GM12872 (cell line): ENCODE results near the gene POU6F2.
A peak's percentile ranks its signal among the peaks of the same experiment; 100 is the strongest.

Experiments
- TF ChIP-seq, protein P1 (sequence below): IDR thresholded peaks from 3 replicates; pipeline ENCODE4 v1.5.1; 2011; ENCODE audit warnings: low read depth, mild to moderate bottlenecking, low read length, moderate library complexity; ENCODE audit not compliant: insufficient read depth

POU6F2 gene

DNA sequence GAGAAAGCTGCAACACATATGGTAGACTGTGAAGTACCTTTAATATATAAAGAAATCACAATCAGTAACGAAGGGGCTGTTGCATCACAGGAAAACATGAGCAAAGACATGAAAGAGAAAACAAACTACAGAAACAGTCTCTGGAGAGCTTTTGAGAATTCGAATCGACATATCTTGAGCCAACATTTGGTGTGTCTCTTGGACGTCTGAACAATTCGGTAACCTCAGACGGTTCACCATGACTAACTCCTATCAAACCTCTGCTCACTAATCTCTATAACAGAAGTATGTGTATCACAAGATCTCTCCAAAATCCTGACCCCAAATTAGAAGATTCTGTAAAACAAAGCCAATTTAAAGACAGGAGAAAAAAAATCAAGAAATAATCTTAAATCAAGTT lies 326.5 kb downstream of the POU6F2 start:
- TF ChIP-seq, protein P1, sequence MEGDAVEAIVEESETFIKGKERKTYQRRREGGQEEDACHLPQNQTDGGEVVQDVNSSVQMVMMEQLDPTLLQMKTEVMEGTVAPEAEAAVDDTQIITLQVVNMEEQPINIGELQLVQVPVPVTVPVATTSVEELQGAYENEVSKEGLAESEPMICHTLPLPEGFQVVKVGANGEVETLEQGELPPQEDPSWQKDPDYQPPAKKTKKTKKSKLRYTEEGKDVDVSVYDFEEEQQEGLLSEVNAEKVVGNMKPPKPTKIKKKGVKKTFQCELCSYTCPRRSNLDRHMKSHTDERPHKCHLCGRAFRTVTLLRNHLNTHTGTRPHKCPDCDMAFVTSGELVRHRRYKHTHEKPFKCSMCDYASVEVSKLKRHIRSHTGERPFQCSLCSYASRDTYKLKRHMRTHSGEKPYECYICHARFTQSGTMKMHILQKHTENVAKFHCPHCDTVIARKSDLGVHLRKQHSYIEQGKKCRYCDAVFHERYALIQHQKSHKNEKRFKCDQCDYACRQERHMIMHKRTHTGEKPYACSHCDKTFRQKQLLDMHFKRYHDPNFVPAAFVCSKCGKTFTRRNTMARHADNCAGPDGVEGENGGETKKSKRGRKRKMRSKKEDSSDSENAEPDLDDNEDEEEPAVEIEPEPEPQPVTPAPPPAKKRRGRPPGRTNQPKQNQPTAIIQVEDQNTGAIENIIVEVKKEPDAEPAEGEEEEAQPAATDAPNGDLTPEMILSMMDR = no peak

DNA sequence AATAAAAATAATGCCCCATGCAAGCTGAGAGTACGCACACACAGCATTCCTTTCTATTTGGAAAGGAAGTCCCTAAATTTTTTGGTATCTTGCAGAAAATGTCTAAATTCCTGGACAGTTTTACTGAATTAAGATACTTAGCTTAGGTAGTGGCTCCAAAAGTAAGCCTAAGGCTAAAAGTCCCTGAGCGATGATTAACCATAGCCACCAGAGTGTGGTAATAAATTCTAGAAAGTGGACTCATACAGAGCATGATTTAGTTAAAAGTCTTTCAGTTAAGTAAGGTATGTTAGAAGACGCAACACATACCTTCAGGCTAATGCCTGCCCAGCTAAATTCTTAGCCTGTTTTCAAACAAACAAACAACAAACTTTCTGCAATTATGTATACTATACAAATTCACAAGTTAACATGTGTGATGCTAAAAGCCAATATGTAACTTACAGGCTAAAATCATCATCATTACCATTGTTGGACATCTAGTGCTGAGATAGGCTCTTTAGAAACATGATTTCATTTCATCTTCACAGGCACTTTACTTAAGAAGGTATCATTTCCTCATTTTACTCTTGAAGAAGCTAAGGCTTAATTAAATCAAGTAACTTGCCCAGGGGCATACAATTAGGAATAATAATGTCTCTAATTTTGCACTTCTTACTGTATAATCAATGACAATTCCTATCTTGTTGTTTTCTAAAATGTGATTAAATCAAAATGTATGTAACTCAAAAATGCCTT lies 327.1 kb downstream of the POU6F2 start:
- TF ChIP-seq, protein P1 = no peak

DNA sequence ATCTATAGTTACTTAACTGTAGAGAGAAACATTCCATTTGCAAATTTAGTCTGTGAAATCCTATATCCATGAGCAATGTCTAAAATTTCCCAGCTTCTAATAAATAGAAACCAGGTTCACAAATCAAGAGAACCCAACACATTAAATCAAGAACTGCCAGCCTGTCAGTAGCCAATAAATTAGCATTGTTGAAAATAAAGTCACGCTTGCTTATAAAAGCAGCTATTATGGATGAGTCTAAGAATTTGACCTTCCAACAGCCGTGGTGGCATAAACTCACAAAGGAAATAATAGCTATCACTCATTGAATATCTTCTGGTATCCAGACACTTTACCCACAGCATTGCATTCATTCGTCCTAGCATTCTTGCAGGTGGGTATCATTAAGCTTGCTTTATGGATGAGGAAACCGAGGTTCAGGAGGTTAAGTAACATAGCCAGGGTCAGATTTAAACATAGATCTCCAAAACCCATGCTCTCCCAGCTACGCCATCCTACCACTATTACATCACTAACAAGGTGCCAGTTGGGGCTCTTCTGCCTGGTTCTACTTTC lies 328.4 kb downstream of the POU6F2 start:
- TF ChIP-seq, protein P1 = no peak

DNA sequence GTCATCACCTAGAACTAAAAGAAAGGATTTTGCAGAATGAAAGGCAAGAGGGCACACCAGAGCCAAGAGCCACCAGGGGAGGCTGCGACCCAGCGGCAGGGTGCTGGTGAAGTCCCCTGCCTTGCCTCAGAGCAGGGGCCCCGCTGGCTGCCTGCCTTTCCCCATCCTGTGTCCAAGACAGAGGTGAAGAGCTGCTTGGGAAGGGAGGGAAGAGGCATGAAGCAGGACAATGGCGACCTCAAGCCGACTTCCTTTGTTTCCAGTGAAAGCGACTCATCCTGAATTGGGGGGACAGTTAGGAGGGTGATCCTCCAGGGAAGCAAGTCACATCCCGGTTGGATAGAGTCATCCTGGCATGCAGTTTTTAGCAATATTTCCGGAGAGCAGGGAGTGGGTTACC lies 333.0 kb downstream of the POU6F2 start:
- TF ChIP-seq, protein P1 = 0 out of 3 replicates have a peak, but pooled peaks have one; percentile 11

DNA sequence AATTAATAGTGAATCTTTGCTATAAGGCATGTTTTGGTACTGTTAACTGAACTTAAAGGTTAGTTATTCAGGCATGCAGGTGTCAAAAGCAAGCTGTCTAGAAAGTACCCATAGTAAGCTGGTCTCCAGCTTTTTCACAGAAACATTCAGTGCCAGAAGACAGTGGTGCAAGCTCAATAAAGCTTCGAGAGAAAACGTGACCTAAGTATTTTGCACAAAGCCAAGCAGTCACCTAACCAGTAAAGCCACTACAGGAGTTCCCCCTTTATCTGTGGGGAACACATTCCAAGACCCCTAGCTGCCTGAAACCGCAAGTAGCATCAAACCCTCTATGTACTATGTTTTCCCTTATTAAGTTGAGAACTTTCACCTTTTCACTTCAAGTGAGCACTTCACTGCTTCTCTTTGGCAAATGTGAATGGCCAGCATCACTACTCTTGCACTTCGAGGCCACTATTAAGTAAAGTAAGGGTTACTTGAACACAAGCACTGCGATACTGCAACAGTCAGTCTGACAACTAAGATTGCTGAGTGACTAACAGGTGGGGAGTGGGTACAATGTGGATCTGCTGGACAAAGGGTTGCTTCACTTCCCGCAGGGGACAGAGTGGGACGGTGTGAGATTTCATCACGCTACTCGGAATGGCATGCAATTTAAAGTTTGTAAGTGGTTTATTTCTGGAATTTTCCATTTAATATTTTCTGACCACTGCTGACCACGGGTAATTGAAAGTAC lies 334.7 kb downstream of the POU6F2 start:
- TF ChIP-seq, protein P1 = no peak

DNA sequence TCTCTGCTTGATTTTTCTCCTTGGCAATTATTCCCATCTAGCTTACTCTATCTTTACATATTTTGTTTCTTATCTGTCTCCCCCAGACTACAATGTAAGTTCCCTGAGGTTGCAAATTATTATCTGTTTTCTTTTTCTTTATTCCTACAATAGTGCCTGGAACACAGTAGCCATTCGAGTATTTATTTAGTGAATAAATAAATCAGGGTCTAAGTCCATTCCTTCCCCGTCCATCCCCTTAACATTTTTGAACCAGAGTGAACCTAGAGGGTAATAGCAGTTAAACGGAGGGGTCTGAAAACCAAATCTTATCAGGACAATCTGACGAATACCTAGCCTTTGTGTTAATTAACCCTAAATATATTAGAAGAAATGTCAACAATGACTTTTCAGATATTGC lies 335.7 kb downstream of the POU6F2 start:
- TF ChIP-seq, protein P1 = no peak

DNA sequence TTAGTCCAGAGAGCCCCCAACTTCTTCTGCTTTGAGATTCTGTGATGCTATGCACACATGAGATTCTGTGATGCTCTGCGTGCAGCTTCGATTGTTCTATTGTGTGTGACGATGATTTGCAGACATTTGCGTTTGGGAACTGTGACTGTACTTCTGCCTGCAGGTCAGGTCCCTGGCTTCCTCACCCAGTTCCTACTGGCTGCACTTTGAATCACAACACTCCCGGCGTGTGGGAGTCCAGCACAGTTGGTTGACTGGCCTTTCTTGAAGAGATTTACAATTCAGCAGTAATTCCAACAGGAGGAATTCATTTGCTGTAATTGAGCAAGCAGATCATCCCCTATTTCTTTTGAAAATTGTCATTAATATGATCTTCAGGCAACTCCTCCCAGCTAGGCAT lies 336.3 kb downstream of the POU6F2 start:
- TF ChIP-seq, protein P1 = no peak
